Naive thymus-derived CD4-positive, alpha-beta T cell (primary cell): Measurements from ENCODE around the gene HAVCR2. TPM values are rescaled to one million over a fixed set of nuclear protein-coding genes. Genes with fewer than 3 reads are reported as not detected.
A peak's percentile ranks its signal among the peaks of the same experiment; 100 is the strongest.

ENCODE experiments used
- ATAC-seq: fragments of 150-1000 bp; cut with Tn5 transposase; 2 replicates; pipeline ENCODE4 v1.10.0; 2021; ENCODE audit warnings: mild to moderate bottlenecking, moderate library complexity
- CTCF ChIA-PET: fragments of 350-600 bp; sonication (Branson Sonifier 250); formaldehyde crosslinking; loops from one replicate; lab custom pipeline; 2021; ENCODE audit warnings: antibody characterized with exemption; lab: Charles Lee
- POLR2A ChIA-PET: fragments of 350-600 bp; sonication (Branson Sonifier 250); formaldehyde crosslinking; loops from one replicate; lab custom pipeline; 2021; ENCODE audit warnings: antibody characterized with exemption, inconsistent platforms; lab: Charles Lee
- DNase-seq, 9 donors: peaks; one replicate each; pipeline versions ENCODE4 v3.0.0 to v3.0.0-alpha.2; 2020 to 2022; ENCODE audit warnings: mixed read lengths in 1 of 9
- H3K27ac ChIP-seq: one replicate; pipeline ENCODE4 v1.7.0; 2013; ENCODE audit warnings: mild to moderate bottlenecking, low read depth, low read length, moderate library complexity
- H3K27me3 ChIP-seq, 2 donors: one replicate each; pipeline ENCODE4 v1.7.0; 2013; ENCODE audit warnings: low read length in 2 of 2, mild to moderate bottlenecking in 2 of 2, moderate library complexity in 2 of 2; ENCODE audit not compliant: control insufficient read depth in 2 of 2, insufficient read depth in 2 of 2
- H3K36me3 ChIP-seq, 3 experiments: 1 replicate in 2 of 3; 2 replicates in 1 of 3; pipeline ENCODE4 v1.7.0; 2013; ENCODE audit warnings: low read length in 3 of 3, mild to moderate bottlenecking in 3 of 3, moderate library complexity in 1 of 3; ENCODE audit not compliant: insufficient read depth in 3 of 3, control insufficient read depth in 2 of 3
- H3K4me1 ChIP-seq, 2 donors: one replicate each; pipeline ENCODE4 v1.7.0; 2013; ENCODE audit warnings: low read length in 2 of 2, mild to moderate bottlenecking in 2 of 2, moderate library complexity in 1 of 2; ENCODE audit not compliant: control insufficient read depth in 2 of 2, insufficient read depth in 2 of 2
- H3K4me3 ChIP-seq: 2 replicates; pipeline ENCODE4 v1.7.0; 2013; ENCODE audit warnings: mild to moderate bottlenecking, low read length
- H3K9me3 ChIP-seq, 3 experiments: 1 replicate in 2 of 3; 2 replicates in 1 of 3; pipeline ENCODE4 v1.7.0; 2013; ENCODE audit warnings: low read length in 3 of 3; ENCODE audit not compliant: control insufficient read depth in 2 of 3
- H3K27ac Mint-ChIP-seq, 9 donors: one replicate each; pipeline ENCODE4 v1.8.0; 2020 to 2022; ENCODE audit warnings: mixed read lengths in 9 of 9, mild to moderate bottlenecking in 8 of 9, moderate library complexity in 5 of 9, inconsistent platforms in 2 of 9
- H3K27me3 Mint-ChIP-seq, 5 donors: one replicate each; pipeline ENCODE4 v1.8.0; 2021 to 2022; ENCODE audit warnings: mixed read lengths in 5 of 5, mild to moderate bottlenecking in 1 of 5
- H3K36me3 Mint-ChIP-seq, 5 donors: one replicate each; pipeline ENCODE4 v1.8.0; 2020 to 2022; ENCODE audit warnings: mixed read lengths in 5 of 5, mild to moderate bottlenecking in 3 of 5, inconsistent platforms in 1 of 5
- H3K4me1 Mint-ChIP-seq, 7 donors: one replicate each; pipeline ENCODE4 v1.8.0; 2020 to 2022; ENCODE audit warnings: mixed read lengths in 7 of 7, mild to moderate bottlenecking in 3 of 7, inconsistent platforms in 1 of 7
- H3K4me3 Mint-ChIP-seq, 10 donors: one replicate each; pipeline ENCODE4 v1.8.0; 2020 to 2022; ENCODE audit warnings: mild to moderate bottlenecking in 10 of 10, mixed read lengths in 10 of 10, moderate library complexity in 6 of 10, inconsistent platforms in 2 of 10
- H3K9me3 Mint-ChIP-seq, 11 donors: one replicate each; pipeline ENCODE4 v1.8.0; 2020 to 2022; ENCODE audit warnings: mixed read lengths in 11 of 11, mild to moderate bottlenecking in 4 of 11, inconsistent platforms in 1 of 11, moderate library complexity in 1 of 11
- intact Hi-C, 2 donors: fragments of 100-400 bp; cut with micrococcal nuclease; formaldehyde crosslinking; loops; one replicate each; pipeline ENCODE4 v1.15.1; 2023
- polyA plus RNA-seq, 2 donors: library from polyadenylated mRNA; unstranded; fragments of 300-500 nt; fragmentation: Illumina TruSeq; gene quantifications; one replicate each; pipeline ENCODE4 v1.2.3, GENCODE V29; 2021
- total RNA-seq, 6 experiments: library from RNA in 5 of 6; stranded (reverse) in 5 of 6; gene quantifications; 1 replicate in 5 of 6; 2 replicates in 1 of 6; pipeline ENCODE4 v1.2.3 and lab custom pipeline; 2021 to 2026

The HAVCR2 gene
- total and polyA plus RNA-seq, 7 experiments from 2014 or later, result 2.2 to 110 (median 5.5) TPM

DNA sequence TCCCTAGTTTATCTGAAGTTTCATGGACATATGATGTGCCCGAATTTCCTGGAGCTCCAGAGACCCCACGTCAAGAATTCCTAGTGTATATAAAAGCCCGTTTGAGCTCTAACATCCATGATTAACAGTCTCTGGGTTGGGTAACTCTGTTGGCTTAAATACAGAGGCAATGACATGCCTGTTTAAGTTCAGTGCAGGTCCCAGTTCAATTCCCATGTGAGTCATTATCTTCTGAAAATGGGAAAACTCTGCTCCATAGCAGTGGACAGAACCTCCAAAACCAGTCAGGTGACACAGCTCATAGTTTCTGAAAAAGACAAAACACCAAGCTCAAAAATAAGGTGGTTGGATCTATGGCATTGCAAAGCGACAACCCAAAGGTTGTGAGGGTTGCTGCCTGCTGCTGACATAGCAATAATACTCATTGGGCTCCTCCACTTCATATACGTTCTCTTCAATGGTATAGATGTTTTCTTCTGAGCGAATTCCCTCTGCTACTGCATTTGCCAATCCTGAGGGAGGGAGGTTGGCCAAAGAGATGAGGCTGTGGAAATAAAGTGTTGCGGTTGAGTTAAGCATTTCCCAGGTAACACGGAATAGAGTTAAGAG lies 22.0 kb downstream of the HAVCR2 start:
- DNase-seq (no peak), ATAC-seq (no peak)
- Histone ChIP-seq H3K27ac (no peak overlapping the region), H3K9me3 (no peaks in the 10 kb centered on the region), H3K36me3 (no peaks in the 10 kb centered on the region), H3K4me1 (no peaks in the 10 kb centered on the region), H3K27me3 (no peaks in the 10 kb centered on the region), H3K4me3 (no peak overlapping the region)
- peaks cover 0 to 21% (median 5%) of the 10 kb centered on the region in 7 donors for H3K4me1 Mint-ChIP-seq
- ChIA-PET POLR2A (interaction anchor here (0.6 kb wide), 1 partner anchor 10 kb away, joined by 3 read pairs; no protein-coding TSS in a partner anchor), CTCF (no interaction called here)
- intact Hi-C loops, result no loop called here
- H3K27me3 Mint-ChIP-seq, result no peaks in the 10 kb centered on the region
- H3K4me3 Mint-ChIP-seq, result no peak overlapping the region
- H3K36me3 Mint-ChIP-seq, result peaks cover 23 to 76% (median 30%) of the 10 kb centered on the region in 5 donors
- peaks cover 0 to 2% (median 0%) of the 10 kb centered on the region in 11 donors for H3K9me3 Mint-ChIP-seq
- H3K27ac Mint-ChIP-seq, result peak overlapping the region in 1 of 9 donors; percentile 36

DNA sequence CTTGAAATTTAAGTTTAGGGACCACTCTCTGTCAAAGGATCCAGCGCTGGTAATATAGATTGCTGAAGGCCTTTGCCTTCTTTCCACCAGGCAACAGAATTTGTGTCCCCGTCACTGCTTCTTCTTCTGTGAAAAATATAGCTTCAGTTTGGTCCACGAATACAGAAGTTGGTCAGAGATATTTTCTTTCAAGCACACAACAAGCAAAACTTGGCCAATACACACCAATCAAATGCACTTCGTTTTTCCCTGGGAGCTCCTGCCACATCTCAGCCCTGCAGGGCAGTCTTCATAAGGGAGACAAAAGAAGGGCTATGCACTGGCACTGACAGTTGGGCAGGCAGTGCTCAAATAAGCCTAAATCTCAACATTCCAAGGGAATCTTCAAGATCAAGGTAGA lies 22.9 kb downstream of the HAVCR2 start:
- no peaks in the 10 kb centered on the region for H3K36me3 ChIP-seq
- no peak overlapping the region for H3K4me3 ChIP-seq
- POLR2A ChIA-PET, result interaction anchor here (0.6 kb wide), 1 partner anchor 11 kb away, joined by 3 read pairs; no protein-coding TSS in a partner anchor
- intact Hi-C loops, result no loop called here
- H3K9me3 ChIP-seq, result no peaks in the 10 kb centered on the region
- H3K27ac Mint-ChIP-seq, result peak overlapping the region in 1 of 9 donors; percentile 10
- H3K27me3 Mint-ChIP-seq, result no peaks in the 10 kb centered on the region
- H3K27me3 ChIP-seq, result no peaks in the 10 kb centered on the region
- CTCF ChIA-PET, result interaction anchor here (0.8 kb wide), 1 partner anchor 9 kb away, joined by 3 read pairs; no protein-coding TSS in a partner anchor
- H3K4me1 ChIP-seq, result no peaks in the 10 kb centered on the region
- H3K9me3 Mint-ChIP-seq, result peaks cover 0 to 2% (median 0%) of the 10 kb centered on the region in 11 donors
- ATAC-seq (no peak), DNase-seq (no peak)
- H3K4me3 Mint-ChIP-seq, result no peak overlapping the region
- H3K27ac ChIP-seq, result no peak overlapping the region
- H3K4me1 Mint-ChIP-seq, result peaks cover 0 to 17% (median 5%) of the 10 kb centered on the region in 7 donors
- peaks cover 18 to 70% (median 24%) of the 10 kb centered on the region in 5 donors for H3K36me3 Mint-ChIP-seq

DNA sequence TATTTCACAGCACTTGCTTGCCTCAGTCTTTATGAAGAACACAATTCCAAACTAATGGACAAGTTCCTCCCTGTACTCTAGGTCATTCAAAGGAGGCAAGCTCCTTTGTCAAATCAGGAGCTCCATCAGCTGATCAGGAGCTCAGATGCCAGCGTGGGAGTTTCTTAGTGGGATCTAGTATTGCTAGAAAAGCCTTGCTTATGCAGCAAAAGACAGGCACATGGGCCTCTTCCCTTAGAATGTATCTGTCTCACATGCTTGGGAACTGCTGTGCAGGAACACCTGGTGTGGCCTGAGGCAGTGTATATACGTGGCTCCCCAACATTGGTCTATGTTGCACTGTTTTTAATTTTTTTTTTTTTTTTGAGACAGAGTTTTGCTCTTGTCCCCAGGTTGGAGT lies 28.6 kb downstream of the HAVCR2 start:
- ChIA-PET CTCF (interaction anchor here (0.7 kb wide), 1 partner anchor 400 kb away, joined by 5 read pairs; no protein-coding TSS in a partner anchor), POLR2A (no interaction called here)
- intact Hi-C loops, result no loop called here
- H3K27me3 ChIP-seq, result no peaks in the 10 kb centered on the region
- Mint-ChIP-seq H3K9me3 (no peaks in the 10 kb centered on the region), H3K36me3 (peaks cover 0 to 33% (median 3%) of the 10 kb centered on the region in 5 donors), H3K4me1 (peaks cover 0 to 22% (median 0%) of the 10 kb centered on the region in 7 donors), H3K4me3 (no peak overlapping the region), H3K27me3 (no peaks in the 10 kb centered on the region), H3K27ac (no peak overlapping the region)
- no peaks in the 10 kb centered on the region for H3K9me3 ChIP-seq
- no peak overlapping the region for H3K27ac ChIP-seq
- H3K36me3 ChIP-seq, result no peaks in the 10 kb centered on the region
- no peak for DNase-seq
- ATAC-seq, result no peak
- H3K4me3 ChIP-seq, result no peak overlapping the region
- H3K4me1 ChIP-seq, result no peaks in the 10 kb centered on the region

DNA sequence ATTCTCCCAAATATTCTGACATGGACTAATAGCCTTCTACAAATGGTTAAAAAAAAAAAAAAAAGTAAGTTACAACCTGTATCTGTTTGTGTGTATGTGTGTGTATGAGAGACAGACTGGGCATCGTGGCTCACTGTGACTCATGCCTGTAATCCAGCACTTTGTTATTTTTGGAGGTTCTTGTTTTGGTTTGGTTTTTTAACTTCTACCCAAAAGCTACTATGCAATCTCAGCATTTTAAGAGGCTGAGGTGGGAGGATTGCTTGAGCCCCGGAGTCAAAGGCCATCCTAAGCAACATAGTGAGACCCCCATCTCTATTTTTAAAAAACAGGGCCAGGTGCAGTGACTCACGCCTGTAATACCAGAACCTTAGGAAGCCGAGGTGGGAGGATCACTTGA lies 32.3 kb downstream of the HAVCR2 start:
- Mint-ChIP-seq H3K4me1 (peaks cover 0 to 48% (median 0%) of the 10 kb centered on the region in 7 donors), H3K4me3 (peak overlapping the region in 1 of 10 donors; percentile 23), H3K27ac (peak overlapping the region in 1 of 9 donors; percentile 54), H3K36me3 (peaks cover 0 to 26% (median 3%) of the 10 kb centered on the region in 5 donors), H3K27me3 (no peaks in the 10 kb centered on the region), H3K9me3 (peaks cover 0 to 5% (median 0%) of the 10 kb centered on the region in 11 donors)
- Histone ChIP-seq H3K36me3 (no peaks in the 10 kb centered on the region), H3K4me1 (no peaks in the 10 kb centered on the region), H3K4me3 (no peak overlapping the region), H3K27me3 (no peaks in the 10 kb centered on the region), H3K27ac (no peak overlapping the region), H3K9me3 (no peaks in the 10 kb centered on the region)
- intact Hi-C loops, result no loop called here
- CTCF ChIA-PET, result interaction anchor here (0.6 kb wide), 1 partner anchor 9 kb away, joined by 3 read pairs; no protein-coding TSS in a partner anchor
- ATAC-seq (no peak), DNase-seq (no peak)
- POLR2A ChIA-PET, result no interaction called here

DNA sequence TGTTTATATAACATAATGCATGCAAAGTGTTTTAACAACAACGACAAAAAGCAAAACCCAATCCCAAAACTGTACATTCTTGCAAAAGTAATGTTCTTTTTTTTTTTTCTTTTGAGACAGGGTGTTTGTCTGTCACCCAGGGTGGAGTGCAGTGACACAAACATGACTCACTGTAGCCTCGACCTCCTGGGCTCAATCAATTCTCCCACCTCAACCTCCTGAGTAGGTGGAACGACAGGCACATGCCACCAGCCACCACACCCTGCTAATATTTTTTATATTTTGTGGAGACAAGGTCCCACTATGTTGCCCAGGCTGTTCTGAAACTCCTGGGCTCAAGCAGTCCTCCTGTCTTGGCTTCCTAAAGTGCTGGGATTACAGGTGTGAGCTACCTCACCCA lies 36.3 kb downstream of the HAVCR2 start:
- Mint-ChIP-seq H3K27me3 (no peaks in the 10 kb centered on the region), H3K4me3 (peak overlapping the region in 1 of 10 donors; percentile 8), H3K27ac (peak overlapping the region in 1 of 9 donors; percentile 60), H3K9me3 (peaks cover 0 to 5% (median 0%) of the 10 kb centered on the region in 11 donors), H3K36me3 (peaks cover 0 to 21% (median 3%) of the 10 kb centered on the region in 5 donors), H3K4me1 (peaks cover 0 to 46% (median 0%) of the 10 kb centered on the region in 7 donors)
- H3K4me3 ChIP-seq, result no peak overlapping the region
- H3K4me1 ChIP-seq, result no peaks in the 10 kb centered on the region
- H3K27me3 ChIP-seq, result no peaks in the 10 kb centered on the region
- intact Hi-C loops, result loop anchor here in 1 of 2 donors (5.0 kb wide), 1 partner anchor 35 kb away; the partner anchor contains the start of gene HAVCR2
- H3K27ac ChIP-seq, result no peak overlapping the region
- ChIA-PET CTCF (no interaction called here), POLR2A (no interaction called here)
- no peaks in the 10 kb centered on the region for H3K9me3 ChIP-seq
- no peaks in the 10 kb centered on the region for H3K36me3 ChIP-seq
- ATAC-seq, result no peak
- peak in 1 of 9 donors; percentile 31 for DNase-seq

DNA sequence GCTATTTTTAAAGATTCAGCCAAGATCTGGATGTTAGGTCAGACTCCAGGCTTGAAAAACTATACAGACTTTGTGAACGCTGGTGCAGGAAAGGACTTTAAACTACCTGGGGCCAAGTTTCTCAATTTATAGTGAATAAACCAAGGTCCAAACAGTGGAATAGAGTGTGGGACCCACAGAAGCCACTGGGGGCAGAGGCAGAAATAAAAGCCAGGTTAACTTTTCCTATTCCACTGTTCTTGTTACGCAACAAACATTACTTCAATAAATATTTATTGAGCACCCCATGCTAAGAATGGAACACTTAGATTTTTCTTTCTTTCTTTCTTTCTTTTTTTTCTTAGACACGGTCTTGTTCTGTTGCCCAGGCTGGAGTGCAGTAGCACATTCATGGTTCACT lies 38.9 kb downstream of the HAVCR2 start:
- peaks cover 0 to 17% (median 3%) of the 10 kb centered on the region in 5 donors for H3K36me3 Mint-ChIP-seq
- ATAC-seq (no peak), DNase-seq (no peak)
- H3K4me1 Mint-ChIP-seq, result peaks cover 0 to 42% (median 5%) of the 10 kb centered on the region in 7 donors
- Histone ChIP-seq H3K9me3 (no peaks in the 10 kb centered on the region), H3K36me3 (no peaks in the 10 kb centered on the region), H3K4me3 (no peak overlapping the region), H3K4me1 (no peaks in the 10 kb centered on the region), H3K27me3 (no peaks in the 10 kb centered on the region), H3K27ac (no peak overlapping the region)
- H3K27ac Mint-ChIP-seq, result no peak overlapping the region
- H3K4me3 Mint-ChIP-seq, result no peak overlapping the region
- H3K9me3 Mint-ChIP-seq, result peaks cover 0 to 4% (median 0%) of the 10 kb centered on the region in 11 donors
- no peaks in the 10 kb centered on the region for H3K27me3 Mint-ChIP-seq
- ChIA-PET CTCF (no interaction called here), POLR2A (interaction anchor here (0.6 kb wide), 1 partner anchor 15 kb away, joined by 3 read pairs; no protein-coding TSS in a partner anchor)
- intact Hi-C loops, result loop anchor here in 1 of 2 donors (5.0 kb wide), 1 partner anchor 37 kb away; the partner anchor contains the start of gene HAVCR2
